HEK293 (cell line): ENCODE results near the gene ALDH7A1.

Experiments
- CTCF ChIP-seq: fragments of 450-650 bp; formaldehyde crosslinking; IDR thresholded peaks from 2 replicates; pipeline ENCODE4 v1.5.1; 2016; ENCODE audit warnings: missing biosample characterization, missing genetic modification characterization
- PRDM4 ChIP-seq: fragments of 450-650 bp; formaldehyde crosslinking; IDR thresholded peaks from 2 replicates; pipeline ENCODE4 v1.5.1; 2017; ENCODE audit warnings: missing biosample characterization, missing genetic modification characterization
- REST ChIP-seq: fragments of 450-650 bp; formaldehyde crosslinking; IDR thresholded peaks from 2 replicates; pipeline ENCODE4 v1.5.1; 2016; ENCODE audit warnings: missing biosample characterization, missing genetic modification characterization
- ZNF701 ChIP-seq: fragments of 450-650 bp; formaldehyde crosslinking; IDR thresholded peaks from 2 replicates; pipeline ENCODE4 v1.5.1; 2016; ENCODE audit warnings: missing biosample characterization, missing genetic modification characterization

- TF ChIP-seq CTCF (tag by site-specific recombination) (no peak), ZNF701 (no peak), REST (tag by site-specific recombination) (no peak), PRDM4 (tag by site-specific recombination) (no peak)
Measured at GRCh38 chr5:126512451-126512850, 82.6 kb downstream of the ALDH7A1 start.
